Femur (tissue), 1 donor: ENCODE measurements around the gene PPM1F.

Experiments used
- DNase-seq: peaks from one replicate; pipeline ENCODE4 v3.0.0-alpha.2; 2017

Gene PPM1F, protein sequence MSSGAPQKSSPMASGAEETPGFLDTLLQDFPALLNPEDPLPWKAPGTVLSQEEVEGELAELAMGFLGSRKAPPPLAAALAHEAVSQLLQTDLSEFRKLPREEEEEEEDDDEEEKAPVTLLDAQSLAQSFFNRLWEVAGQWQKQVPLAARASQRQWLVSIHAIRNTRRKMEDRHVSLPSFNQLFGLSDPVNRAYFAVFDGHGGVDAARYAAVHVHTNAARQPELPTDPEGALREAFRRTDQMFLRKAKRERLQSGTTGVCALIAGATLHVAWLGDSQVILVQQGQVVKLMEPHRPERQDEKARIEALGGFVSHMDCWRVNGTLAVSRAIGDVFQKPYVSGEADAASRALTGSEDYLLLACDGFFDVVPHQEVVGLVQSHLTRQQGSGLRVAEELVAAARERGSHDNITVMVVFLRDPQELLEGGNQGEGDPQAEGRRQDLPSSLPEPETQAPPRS

DNA sequence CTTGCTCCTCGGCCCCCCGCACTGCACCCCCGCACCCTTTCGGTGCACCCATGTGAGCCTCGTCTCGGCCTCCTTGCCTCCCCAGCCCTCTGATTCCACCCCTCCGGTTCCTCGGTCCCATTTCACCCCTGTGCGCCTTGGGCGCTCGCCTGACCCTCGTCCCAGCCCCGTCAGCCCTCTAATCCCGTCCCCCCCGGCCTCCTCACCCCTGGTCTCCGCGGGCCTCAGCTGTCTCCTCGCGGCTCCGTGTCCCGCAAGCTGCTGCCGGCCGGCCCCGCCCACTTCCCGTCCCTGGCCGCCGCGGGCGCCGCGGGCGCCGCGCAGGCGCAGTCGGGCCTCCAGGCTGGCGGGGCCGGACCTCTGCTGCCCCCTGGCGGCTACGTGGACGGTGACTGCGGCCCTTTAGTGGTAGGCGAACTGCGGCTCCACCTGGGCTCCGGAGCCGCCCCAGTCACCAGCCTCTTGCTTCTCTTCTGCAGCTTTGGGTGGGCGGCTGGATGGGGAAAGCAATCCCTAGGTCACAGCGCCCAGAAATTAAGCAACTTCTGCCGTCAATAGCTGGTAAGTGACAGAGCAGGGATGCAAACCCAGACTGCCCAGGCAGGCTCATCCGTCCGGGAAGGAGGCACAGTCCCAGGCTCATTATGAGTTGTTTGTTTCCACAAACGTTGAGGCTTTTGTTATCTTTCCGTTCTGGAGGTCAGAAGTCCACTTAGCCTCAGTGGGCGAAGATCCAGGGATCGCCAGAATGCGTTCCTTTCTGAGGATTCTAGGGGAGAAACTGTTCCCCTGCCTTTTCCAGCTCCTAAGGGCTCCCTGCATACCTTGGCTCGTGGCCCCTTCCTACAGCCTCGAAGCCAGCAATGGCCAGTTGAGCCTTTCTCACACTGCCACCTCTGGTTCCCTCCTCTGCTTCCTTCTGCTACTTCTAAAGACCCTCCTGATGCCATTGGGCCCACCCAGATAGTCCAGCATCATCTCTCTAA lies at the start of gene PPM1F:
Gene PPM1F, minus strand, starts transcription at position 263 of the 986 bp plus-strand sequence. CDS start 6,800 bp downstream, outside the sequence.
- DNase-seq, result peak; percentile 93

- DNase-seq, result no peak
These were observed 49.2 kb upstream of the PPM1F start for GRCh38 chr22:22001664-22002525.

- no peak for DNase-seq
These were observed 46.1 kb upstream of the PPM1F start for GRCh38 chr22:21998595-21999247.

- no peak for DNase-seq
These were observed 43.6 kb upstream of the PPM1F start for GRCh38 chr22:21996175-21996720.

DNA sequence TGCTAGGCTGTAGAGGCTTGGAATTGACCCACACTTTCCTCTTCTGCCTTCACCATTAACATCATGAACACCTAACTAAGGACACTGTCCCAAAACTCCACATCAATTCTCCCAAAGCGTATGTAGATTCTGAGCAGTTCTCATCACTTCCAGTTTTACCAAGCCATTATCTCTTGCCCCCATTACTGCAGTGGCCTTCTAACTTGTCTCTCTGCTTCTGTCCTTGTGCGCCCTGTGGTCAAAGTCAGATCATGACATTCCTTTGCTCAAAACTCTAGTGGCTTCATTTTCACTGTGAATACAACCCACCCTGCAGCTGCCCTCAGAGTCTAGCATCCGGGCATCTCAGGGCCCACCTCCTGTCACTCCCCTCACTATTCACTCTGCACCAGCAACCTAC lies 43.0 kb upstream of the PPM1F start:
- DNase-seq, result no peak

GRCh38 chr22:21994881-21995444 lies 42.3 kb upstream of the PPM1F start:
- DNase-seq, result no peak

DNA sequence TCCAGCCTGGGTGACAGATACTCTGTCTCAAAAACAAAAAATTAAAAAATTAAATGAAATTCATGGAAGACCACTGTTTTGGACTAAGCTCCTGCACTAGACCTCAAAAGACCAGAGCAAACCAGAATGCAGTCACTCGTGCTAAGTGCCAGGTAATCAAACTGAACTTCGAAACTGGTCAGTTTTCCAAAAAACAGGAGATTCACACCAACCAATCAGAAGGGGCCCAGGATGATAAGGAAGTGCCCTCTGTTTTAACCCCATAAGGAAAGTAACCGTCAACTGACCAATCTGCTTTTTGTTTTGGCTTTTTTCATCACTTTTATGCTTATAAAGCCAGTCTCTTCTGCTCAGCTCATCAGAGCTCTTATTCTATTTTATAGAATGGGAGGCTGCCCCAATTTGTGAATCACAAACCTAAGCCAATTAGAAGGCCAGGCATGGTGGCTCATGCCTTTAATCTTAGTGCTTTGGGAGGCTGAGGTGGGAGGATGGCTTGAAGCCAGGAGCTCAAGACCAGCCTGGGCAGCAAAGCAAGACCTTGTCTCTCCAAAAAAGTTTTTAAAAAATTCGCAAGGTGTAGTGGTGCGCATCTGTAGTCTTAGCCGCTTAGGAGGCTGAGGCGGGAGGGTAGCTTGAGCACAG lies 40.1 kb upstream of the PPM1F start:
- DNase-seq, result no peak

DNA sequence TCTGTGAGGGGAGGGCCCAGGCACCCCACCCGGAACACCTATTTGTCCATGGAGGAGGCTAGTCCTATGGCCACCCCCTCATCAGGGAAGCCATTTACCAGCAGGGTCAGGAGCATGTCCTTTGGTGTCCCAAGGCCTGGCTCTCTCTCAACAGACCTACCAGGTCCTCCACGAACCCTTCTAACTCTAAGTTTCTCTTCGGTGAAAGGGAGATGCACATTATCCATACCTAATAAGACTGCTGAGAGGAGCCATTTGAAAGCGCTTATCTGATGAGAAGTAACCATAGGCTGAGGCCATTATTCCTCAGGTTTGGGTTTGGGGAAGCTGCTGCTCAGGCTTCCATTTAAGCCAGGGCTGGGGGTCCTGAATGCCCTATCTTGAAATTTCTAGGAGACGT lies 39.1 kb upstream of the PPM1F start:
- no peak for DNase-seq

DNA sequence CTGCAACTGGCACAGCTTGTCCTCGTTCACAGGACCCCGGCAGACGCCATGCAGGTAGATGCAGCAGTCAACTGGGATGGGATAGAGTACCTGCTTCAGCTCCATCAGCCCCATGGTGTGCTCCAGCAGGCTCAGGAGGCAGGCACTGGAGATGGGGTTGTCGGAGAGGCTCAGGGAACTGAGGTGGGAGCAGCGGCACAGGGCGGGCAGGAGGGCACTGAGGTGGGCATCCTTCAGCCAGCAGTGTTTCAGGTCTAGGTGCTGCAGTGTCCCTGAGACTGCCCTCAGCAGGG lies 38.6 kb upstream of the PPM1F start:
- DNase-seq, result no peak

GRCh38 chr22:21990445-21991303 lies 38.0 kb upstream of the PPM1F start:
- DNase-seq, result no peak

- no peak for DNase-seq
These were observed 36.4 kb upstream of the PPM1F start for GRCh38 chr22:21989049-21989448.

DNA sequence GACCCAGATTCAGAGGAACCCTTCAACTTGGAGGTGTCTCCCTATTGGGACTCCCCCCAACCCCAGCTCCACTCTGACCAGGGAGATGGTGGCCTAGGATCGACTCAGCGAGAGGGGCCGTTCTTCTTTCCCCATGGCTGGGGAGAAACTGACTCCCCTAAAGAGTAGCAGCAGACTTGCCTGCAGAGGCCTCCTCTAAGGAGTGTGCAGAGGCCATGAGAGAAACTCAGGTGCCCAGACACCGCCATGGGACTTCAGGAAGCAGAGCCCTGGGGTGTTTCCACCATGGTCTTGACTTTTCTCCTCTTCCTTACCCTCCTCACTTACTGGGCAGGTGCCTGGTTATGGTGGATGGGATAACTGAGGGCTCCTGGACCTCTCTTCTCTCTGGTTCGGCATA lies 32.6 kb upstream of the PPM1F start:
- no peak for DNase-seq

- DNase-seq, result no peak
These were observed 32.1 kb upstream of the PPM1F start for GRCh38 chr22:21984793-21985192.

DNA sequence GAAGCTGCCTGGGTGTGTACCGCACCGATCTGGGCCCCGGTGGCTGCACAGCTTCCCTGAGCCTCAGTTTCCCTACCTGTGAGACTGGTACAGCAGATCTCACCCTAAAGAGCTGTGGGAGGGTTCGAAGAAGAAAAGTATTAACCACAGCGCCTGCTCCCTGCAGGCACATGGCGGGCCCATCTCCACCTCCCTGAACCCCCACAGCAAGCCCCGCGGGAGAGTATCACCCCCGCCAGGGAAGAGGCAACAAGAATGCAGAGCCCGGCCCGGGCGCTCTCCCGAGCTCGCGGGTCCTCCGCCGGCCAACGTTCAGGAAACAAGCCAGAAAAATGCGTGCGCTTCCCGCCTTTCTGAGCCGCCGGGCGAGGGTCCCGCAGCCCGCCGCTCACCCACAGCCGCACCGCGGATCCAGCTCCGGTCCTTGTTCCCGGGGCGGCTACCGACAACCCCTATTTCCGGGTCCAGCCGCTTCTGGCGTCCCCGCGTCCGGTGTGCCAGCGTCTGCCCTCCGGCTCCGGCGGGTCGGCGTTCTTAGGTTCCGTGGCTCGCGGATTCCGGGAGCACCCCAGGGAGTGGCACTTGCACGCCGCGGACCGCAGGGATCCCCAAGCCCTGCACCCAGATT lies 29.8 kb upstream of the PPM1F start, which contains the start of gene TOP3B:
Gene TOP3B, minus strand, starts transcription at position 450 of the 628 bp plus-strand sequence. CDS start 7,078 bp downstream, outside the sequence.
- peak; percentile 87 for DNase-seq

DNA sequence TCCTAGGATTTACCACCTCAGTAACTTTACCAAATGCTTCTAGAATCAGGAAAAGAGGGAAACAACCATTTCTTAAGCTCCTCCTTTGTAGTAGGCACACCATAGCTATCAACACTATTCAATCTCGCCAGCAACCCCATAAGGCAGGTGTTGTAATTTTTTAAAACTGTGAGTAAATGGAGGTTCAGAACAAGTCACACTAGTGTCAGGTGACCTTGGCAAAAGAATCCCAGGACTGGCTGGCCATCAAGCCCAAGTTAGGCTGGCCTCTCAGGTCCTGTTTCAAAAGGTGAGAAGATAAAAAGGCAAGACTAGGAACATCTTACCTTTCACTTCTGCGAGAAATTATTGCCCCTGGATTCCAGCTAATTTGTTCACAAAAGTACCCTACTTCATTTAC lies 29.2 kb upstream of the PPM1F start:
- DNase-seq, result no peak

DNA sequence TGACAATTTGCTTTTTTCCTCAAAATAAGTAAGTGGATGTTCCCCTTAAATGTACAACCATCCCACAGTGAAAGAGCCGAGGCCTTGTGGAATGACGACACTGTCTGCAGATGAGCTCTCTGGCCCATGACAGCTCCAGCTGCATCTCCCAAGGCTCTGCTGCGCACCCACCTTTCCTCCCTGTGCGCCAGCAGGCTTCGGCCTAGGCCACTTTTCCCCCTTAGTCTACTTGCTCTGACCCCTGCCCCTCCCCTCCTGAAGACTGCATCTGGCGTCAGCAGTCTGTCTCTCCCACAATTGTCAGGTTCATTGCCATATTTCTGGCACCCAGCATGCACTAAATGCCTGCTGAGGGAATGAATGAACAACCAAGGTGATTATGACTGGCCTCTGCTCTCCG lies 27.9 kb upstream of the PPM1F start:
- DNase-seq, result no peak

DNA sequence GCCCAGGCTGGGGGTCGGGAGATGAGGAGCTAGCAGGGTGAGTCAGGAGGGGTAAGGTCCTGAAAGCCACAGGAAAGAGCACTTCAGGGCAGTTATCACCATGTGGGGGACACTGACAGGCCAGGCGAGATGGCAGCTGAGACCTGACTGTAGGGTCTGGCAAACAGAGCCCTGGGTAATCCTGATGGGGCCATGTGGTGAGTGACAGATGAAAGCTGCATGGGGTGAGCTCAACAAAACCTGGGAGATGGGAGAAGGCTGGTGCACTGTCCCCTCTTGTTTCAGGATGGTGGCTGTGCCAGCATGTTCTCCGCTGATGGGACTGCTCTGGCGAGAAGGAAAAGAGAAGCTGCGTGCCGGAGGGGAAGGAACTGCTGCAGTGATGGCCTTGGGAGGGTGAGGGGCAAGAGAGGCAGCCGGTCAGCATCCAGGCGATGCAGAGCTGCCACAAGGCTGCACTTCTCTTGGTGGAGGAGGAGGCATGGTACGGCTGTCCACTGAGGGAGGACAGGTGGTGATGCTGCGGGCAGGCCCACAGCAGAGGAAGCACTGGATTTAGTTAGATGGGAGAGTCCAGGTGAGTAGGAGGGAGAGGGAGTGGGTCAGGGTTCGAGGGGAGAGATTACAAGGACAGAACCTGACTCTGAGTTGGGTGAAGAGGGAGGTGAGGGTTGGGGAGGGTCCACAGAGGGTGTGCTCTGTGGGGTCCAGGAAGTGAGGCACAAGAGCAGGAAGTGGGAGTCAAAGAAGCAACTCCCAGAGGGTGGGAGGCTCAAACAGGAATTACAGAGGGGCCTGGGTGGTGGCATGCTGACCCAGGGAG lies 26.1 kb upstream of the PPM1F start:
- DNase-seq, result no peak

DNA sequence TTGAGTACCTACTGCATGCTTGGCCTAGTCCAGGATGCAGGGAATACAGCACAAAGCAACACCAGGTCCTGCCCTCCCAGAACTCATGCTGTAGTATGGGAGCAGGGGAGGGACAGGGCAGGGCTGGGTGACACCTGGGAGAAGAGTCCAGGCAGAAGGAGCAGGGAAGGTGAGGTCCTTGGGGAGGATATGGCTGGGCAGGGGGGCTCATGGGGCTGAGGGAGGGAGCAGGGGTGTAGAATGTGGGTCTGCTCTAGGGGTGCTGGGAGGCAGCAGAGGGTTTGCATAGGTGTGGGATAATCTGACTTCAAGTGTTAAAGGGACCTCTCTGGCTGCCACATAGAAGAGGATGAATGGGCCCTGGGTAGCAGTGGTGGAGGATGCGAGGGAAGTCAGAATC lies 25.2 kb upstream of the PPM1F start:
- DNase-seq, result no peak
